Bronchial epithelial cell (primary cell): ENCODE results near the gene MACROD1. TPM values are rescaled to one million over a fixed set of nuclear protein-coding genes. Genes with fewer than 3 reads are reported as not detected.

ENCODE experiments used
- DNase-seq: peaks from one replicate; pipeline ENCODE4 v3.0.0-alpha.2; 2010; ENCODE audit warnings: low read depth
- FAIRE-seq: peaks from 2 replicates; lab custom pipeline; 2011; peaks lifted over from hg19 to GRCh38; lab: Jason Lieb, UNC
- H3K27me3 ChIP-seq: 2 replicates; pipeline ENCODE4 v1.5.1; 2011; ENCODE audit warnings: low read length; ENCODE audit not compliant: control insufficient read depth, insufficient read depth
- H3K36me3 ChIP-seq: 2 replicates; pipeline ENCODE4 v1.5.1; 2011; ENCODE audit warnings: low read length; ENCODE audit not compliant: control insufficient read depth, insufficient read depth
- H3K4me3 ChIP-seq: 2 replicates; pipeline ENCODE4 v1.5.1; 2011; ENCODE audit warnings: mild to moderate bottlenecking, low read depth, low read length, control low read depth
- total RNA-seq: library from RNA; depleted of rRNA; stranded (reverse); fragments of >200 nt; gene quantifications from 2 replicates; pipeline ENCODE4 v1.2.1, GENCODE V29; 2014
- TF ChIP-seq, protein P1 (sequence below): IDR thresholded peaks from 2 replicates; pipeline ENCODE4 v1.5.1; 2011; ENCODE audit warnings: mild to moderate bottlenecking, moderate library complexity, low read length, control low read depth, inconsistent platforms; ENCODE audit not compliant: insufficient read depth, severe bottlenecking

MACROD1 gene
- total RNA-seq, 1 donor from 2014 or later: 17.9 TPM

- TF ChIP-seq, protein P1, sequence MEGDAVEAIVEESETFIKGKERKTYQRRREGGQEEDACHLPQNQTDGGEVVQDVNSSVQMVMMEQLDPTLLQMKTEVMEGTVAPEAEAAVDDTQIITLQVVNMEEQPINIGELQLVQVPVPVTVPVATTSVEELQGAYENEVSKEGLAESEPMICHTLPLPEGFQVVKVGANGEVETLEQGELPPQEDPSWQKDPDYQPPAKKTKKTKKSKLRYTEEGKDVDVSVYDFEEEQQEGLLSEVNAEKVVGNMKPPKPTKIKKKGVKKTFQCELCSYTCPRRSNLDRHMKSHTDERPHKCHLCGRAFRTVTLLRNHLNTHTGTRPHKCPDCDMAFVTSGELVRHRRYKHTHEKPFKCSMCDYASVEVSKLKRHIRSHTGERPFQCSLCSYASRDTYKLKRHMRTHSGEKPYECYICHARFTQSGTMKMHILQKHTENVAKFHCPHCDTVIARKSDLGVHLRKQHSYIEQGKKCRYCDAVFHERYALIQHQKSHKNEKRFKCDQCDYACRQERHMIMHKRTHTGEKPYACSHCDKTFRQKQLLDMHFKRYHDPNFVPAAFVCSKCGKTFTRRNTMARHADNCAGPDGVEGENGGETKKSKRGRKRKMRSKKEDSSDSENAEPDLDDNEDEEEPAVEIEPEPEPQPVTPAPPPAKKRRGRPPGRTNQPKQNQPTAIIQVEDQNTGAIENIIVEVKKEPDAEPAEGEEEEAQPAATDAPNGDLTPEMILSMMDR: no peak
- H3K4me3 ChIP-seq: no peak overlapping the region
- peaks cover 8% of the 10 kb centered on the region for H3K27me3 ChIP-seq
- FAIRE-seq: no peak
- no peak for DNase-seq
- no peaks in the 10 kb centered on the region for H3K36me3 ChIP-seq
These were observed 156.8 kb downstream of the MACROD1 start for GRCh38 chr11:64008914-64009633.

- Histone ChIP-seq H3K27me3 (peaks cover 8% of the 10 kb centered on the region), H3K36me3 (no peaks in the 10 kb centered on the region), H3K4me3 (no peak overlapping the region)
- TF ChIP-seq, protein P1: no peak
- FAIRE-seq (no peak), DNase-seq (no peak)
These were observed 157.5 kb downstream of the MACROD1 start for GRCh38 chr11:64008283-64008913.

- DNase-seq: no peak
- Histone ChIP-seq H3K36me3 (no peaks in the 10 kb centered on the region), H3K4me3 (peak overlapping the region; percentile 28), H3K27me3 (peaks cover 8% of the 10 kb centered on the region)
- TF ChIP-seq, protein P1: peak; percentile 27
- FAIRE-seq: no peak
These were observed 158.2 kb downstream of the MACROD1 start for GRCh38 chr11:64007629-64008282.

GRCh38 chr11:64007160-64007628 is 158.7 kb downstream of the MACROD1 start:
- H3K4me3 ChIP-seq: peak overlapping the region; percentile 28
- TF ChIP-seq, protein P1: no peak
- no peaks in the 10 kb centered on the region for H3K36me3 ChIP-seq
- FAIRE-seq: no peak
- H3K27me3 ChIP-seq: peaks cover 8% of the 10 kb centered on the region
- DNase-seq: no peak

DNA sequence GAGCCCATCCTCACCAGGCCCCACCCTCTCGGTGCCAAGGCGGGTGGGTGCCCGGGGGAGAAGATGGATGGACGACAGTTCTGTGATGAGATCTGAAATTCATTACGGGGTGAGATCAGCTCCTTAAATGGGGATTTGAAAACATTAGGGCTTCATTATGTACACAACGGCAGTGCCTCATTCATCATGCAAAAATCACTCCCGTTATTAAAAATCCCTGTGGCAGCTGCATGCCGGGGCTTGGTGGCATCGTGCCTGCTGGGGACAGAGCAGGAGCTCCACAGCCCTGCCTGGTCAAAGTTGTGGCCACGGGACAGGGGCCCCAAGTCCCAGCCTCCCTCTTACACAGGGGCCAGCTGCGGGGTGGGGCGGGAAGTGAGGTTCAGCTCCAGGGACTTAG is 159.5 kb downstream of the MACROD1 start:
- peaks cover 8% of the 10 kb centered on the region for H3K27me3 ChIP-seq
- no peak for DNase-seq
- TF ChIP-seq, protein P1: no peak
- H3K4me3 ChIP-seq: no peak overlapping the region
- FAIRE-seq: no peak
- no peaks in the 10 kb centered on the region for H3K36me3 ChIP-seq
